Measurements from ENCODE around the gene MYBPC1.

MYBPC1 gene

GRCh38 chr12:101719566-101719965 is 124.8 kb downstream of the MYBPC1 start:
- no peak for DNase-seq
- Histone ChIP-seq H3K4me1 (no peaks in the 10 kb centered on the region), H3K4me3 (ENCODE audit: low read depth, low read length) (no peak overlapping the region), H3K27me3 (no peaks in the 10 kb centered on the region), H3K36me3 (no peaks in the 10 kb centered on the region), H3K9me3 (no peaks in the 10 kb centered on the region)
- no peak for TF ChIP-seq CTCF (IDR thresholded peaks at IDR 0.05; ENCODE audit: low read depth, low read length)

GRCh38 chr12:101720118-101720517 is 125.3 kb downstream of the MYBPC1 start:
- Histone ChIP-seq H3K36me3 (no peaks in the 10 kb centered on the region), H3K4me3 (ENCODE audit: low read depth, low read length) (no peak overlapping the region)

GRCh38 chr12:101722392-101722791 is 127.6 kb downstream of the MYBPC1 start:
- Histone ChIP-seq H3K4me3 (ENCODE audit: low read depth, low read length) (no peak overlapping the region), H3K9me3 (no peaks in the 10 kb centered on the region), H3K4me1 (no peaks in the 10 kb centered on the region), H3K27me3 (no peaks in the 10 kb centered on the region), H3K36me3 (no peaks in the 10 kb centered on the region)
- no peak for DNase-seq
- no peak for TF ChIP-seq CTCF (IDR thresholded peaks at IDR 0.05; ENCODE audit: low read depth, low read length)

More at GRCh38 chr12:101720118-101720517, 125.3 kb downstream of the MYBPC1 start:
- TF ChIP-seq CTCF (IDR thresholded peaks at IDR 0.05; ENCODE audit: low read depth, low read length) = no peak
- no peaks in the 10 kb centered on the region for H3K27me3 ChIP-seq
- DNase-seq = no peak
- H3K9me3 ChIP-seq = no peaks in the 10 kb centered on the region
- no peaks in the 10 kb centered on the region for H3K4me1 ChIP-seq

GRCh38 chr12:101727098-101727497 is 132.3 kb downstream of the MYBPC1 start:
- H3K9me3 ChIP-seq = no peaks in the 10 kb centered on the region
- DNase-seq = no peak
- no peak overlapping the region for H3K4me3 ChIP-seq (ENCODE audit: low read depth, low read length)
- H3K4me1 ChIP-seq = no peaks in the 10 kb centered on the region
- H3K27me3 ChIP-seq = no peaks in the 10 kb centered on the region
- no peak for TF ChIP-seq CTCF (IDR thresholded peaks at IDR 0.05; ENCODE audit: low read depth, low read length)
- H3K36me3 ChIP-seq = no peaks in the 10 kb centered on the region; the same call in 1 of the 2 replicates

- no peaks in the 10 kb centered on the region; the same call in 1 of the 2 replicates for H3K36me3 ChIP-seq
- H3K9me3 ChIP-seq = no peaks in the 10 kb centered on the region
- no peaks in the 10 kb centered on the region for H3K27me3 ChIP-seq
- no peak for DNase-seq
- TF ChIP-seq CTCF (IDR thresholded peaks at IDR 0.05; ENCODE audit: low read depth, low read length) = no peak
- no peaks in the 10 kb centered on the region for H3K4me1 ChIP-seq
- no peak overlapping the region for H3K4me3 ChIP-seq (ENCODE audit: low read depth, low read length)
These were observed 135.1 kb downstream of the MYBPC1 start for GRCh38 chr12:101729842-101730241.

GRCh38 chr12:101732318-101732717 is 137.5 kb downstream of the MYBPC1 start:
- Histone ChIP-seq H3K36me3 (no peaks in the 10 kb centered on the region; the same call in 1 of the 2 replicates), H3K4me3 (ENCODE audit: low read depth, low read length) (no peak overlapping the region), H3K9me3 (no peaks in the 10 kb centered on the region), H3K4me1 (no peaks in the 10 kb centered on the region), H3K27me3 (no peaks in the 10 kb centered on the region)
- DNase-seq = no peak
- no peak for TF ChIP-seq CTCF (IDR thresholded peaks at IDR 0.05; ENCODE audit: low read depth, low read length)
